Esophagus muscularis mucosa (tissue), 3 donors: ENCODE measurements around the gene GRK4.

Experiments
- POLR2AphosphoS5 ChIP-seq, 2 donors: sonication (generic); formaldehyde crosslinking; IDR thresholded peaks; one replicate each; pipeline ENCODE4 v1.6.1; 2017; ENCODE audit warnings: antibody characterized with exemption in 2 of 2
- TF ChIP-seq, protein P1 (sequence below), 3 experiments: fragments of 200-600 bp in 2 of 3; fragments of 450-650 bp in 1 of 3; sonication (generic) in 2 of 3; IDR thresholded peaks; one replicate each; pipeline ENCODE4 v1.5.1; 2017 to 2019; ENCODE audit warnings: antibody characterized with exemption in 3 of 3, mild to moderate bottlenecking in 2 of 3, moderate library complexity in 1 of 3

DNA sequence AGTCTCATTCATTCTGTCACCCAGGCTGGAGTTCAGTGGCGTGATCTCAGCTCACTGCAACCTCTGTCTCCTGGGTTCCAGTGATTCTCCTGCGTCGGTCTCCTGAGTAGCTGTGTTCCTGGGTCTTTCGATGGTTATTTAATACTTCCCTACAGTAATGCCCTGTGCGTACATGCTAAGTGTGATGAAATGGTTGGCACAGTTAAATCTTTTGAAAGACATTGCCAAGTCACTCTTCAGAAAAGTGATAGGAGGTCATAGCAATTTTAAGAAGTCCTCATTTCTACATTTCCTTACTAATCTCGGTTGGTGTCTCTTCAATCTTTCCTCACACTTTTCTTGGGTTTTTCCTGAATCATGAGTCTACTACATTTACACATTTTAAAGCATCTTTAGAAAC lies 96.6 kb downstream of the GRK4 start:
- TF ChIP-seq, protein P1, sequence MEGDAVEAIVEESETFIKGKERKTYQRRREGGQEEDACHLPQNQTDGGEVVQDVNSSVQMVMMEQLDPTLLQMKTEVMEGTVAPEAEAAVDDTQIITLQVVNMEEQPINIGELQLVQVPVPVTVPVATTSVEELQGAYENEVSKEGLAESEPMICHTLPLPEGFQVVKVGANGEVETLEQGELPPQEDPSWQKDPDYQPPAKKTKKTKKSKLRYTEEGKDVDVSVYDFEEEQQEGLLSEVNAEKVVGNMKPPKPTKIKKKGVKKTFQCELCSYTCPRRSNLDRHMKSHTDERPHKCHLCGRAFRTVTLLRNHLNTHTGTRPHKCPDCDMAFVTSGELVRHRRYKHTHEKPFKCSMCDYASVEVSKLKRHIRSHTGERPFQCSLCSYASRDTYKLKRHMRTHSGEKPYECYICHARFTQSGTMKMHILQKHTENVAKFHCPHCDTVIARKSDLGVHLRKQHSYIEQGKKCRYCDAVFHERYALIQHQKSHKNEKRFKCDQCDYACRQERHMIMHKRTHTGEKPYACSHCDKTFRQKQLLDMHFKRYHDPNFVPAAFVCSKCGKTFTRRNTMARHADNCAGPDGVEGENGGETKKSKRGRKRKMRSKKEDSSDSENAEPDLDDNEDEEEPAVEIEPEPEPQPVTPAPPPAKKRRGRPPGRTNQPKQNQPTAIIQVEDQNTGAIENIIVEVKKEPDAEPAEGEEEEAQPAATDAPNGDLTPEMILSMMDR (IDR thresholded peaks at IDR 0.05), result no peak
- TF ChIP-seq POLR2AphosphoS5 (IDR thresholded peaks at IDR 0.05), result no peak
